SK-N-SH (cell line): ENCODE measurements around the gene NECTIN3. TPM values are rescaled to one million over a fixed set of nuclear protein-coding genes. Genes with fewer than 3 reads are reported as not detected.

Experiments
- CTCF ChIA-PET: fragments of 300-600, 350-600 bp; formaldehyde crosslinking; extraction: SDS; loops from one replicate; lab custom pipeline; 2021; lab: Yijun Ruan, JAX
- POLR2A ChIA-PET: fragments of 350-600 bp; sonication (Branson Sonifier 250); formaldehyde crosslinking; extraction: SDS; loops from one replicate; lab custom pipeline; 2020; ENCODE audit warnings: antibody characterized with exemption, inconsistent platforms; lab: Yijun Ruan, JAX
- DNase-seq: peaks from one replicate; pipeline ENCODE4 v3.0.0; 2012
- H2AFZ ChIP-seq: fragments of 200-600 bp; sonication (generic); 2 replicates; pipeline ENCODE4 v1.8.1; 2016; ENCODE audit warnings: antibody characterized with exemption, mild to moderate bottlenecking, low read depth
- H3F3A ChIP-seq: fragments of 200-600 bp; sonication (generic); replicated peaks from 2 replicates; pipeline ENCODE3; 2016; ENCODE audit warnings: antibody characterized with exemption, mild to moderate bottlenecking; ENCODE audit not compliant: insufficient read depth
- H3K27ac ChIP-seq, 2 experiments: fragments of 200-500 bp in 1 of 2; fragments of 200-600 bp in 1 of 2; sonication (Bioruptor generic) in 1 of 2; sonication (generic), shearing (Covaris generic) in 1 of 2; 2 replicates each; pipeline versions ENCODE4 v1.5.1 to v1.6.1; 2014 to 2016; ENCODE audit warnings: low read depth in 2 of 2, inconsistent platforms in 1 of 2, low read length in 1 of 2, mild to moderate bottlenecking in 1 of 2, mixed read lengths in 1 of 2
- H3K27me3 ChIP-seq: fragments of 200-600 bp; sonication (generic), shearing (Covaris generic); 2 replicates; pipeline ENCODE4 v1.6.1; 2016; ENCODE audit warnings: mixed run types; ENCODE audit not compliant: insufficient read depth
- H3K36me3 ChIP-seq, 2 experiments: fragments of 200-500 bp in 1 of 2; fragments of 200-600 bp in 1 of 2; sonication (Bioruptor generic) in 1 of 2; sonication (generic) in 1 of 2; replicated peaks in 1 of 2; 2 replicates each; pipeline versions ENCODE3 to v1.5.1; 2014 to 2016; ENCODE audit warnings: low read length in 1 of 2, mild to moderate bottlenecking in 1 of 2; ENCODE audit not compliant: insufficient read depth in 2 of 2, control insufficient read depth in 1 of 2
- H3K4me1 ChIP-seq, 2 experiments: fragments of 200-500 bp in 1 of 2; fragments of 200-600 bp in 1 of 2; sonication (Bioruptor generic) in 1 of 2; sonication (generic), shearing (Covaris generic) in 1 of 2; 2 replicates each; pipeline versions ENCODE4 v1.5.1 to v1.6.1; 2014 to 2016; ENCODE audit warnings: low read depth in 1 of 2, low read length in 1 of 2, mixed run types in 1 of 2; ENCODE audit not compliant: insufficient read depth in 2 of 2, control insufficient read depth in 1 of 2
- H3K4me2 ChIP-seq: fragments of 200-600 bp; sonication (generic), shearing (Covaris generic); 2 replicates; pipeline ENCODE4 v1.6.1; 2017; ENCODE audit warnings: mixed run types
- H3K4me3 ChIP-seq, 2 experiments: fragments of 200-500 bp in 1 of 2; fragments of 200-600 bp in 1 of 2; sonication (Bioruptor generic) in 1 of 2; sonication (generic), shearing (Covaris generic) in 1 of 2; 2 replicates each; pipeline versions ENCODE4 v1.5.1 to v1.8.1; 2014 to 2016; ENCODE audit warnings: low read depth in 2 of 2, inconsistent platforms in 1 of 2, low read length in 1 of 2, mild to moderate bottlenecking in 1 of 2, mixed read lengths in 1 of 2, moderate library complexity in 1 of 2
- H3K79me2 ChIP-seq: fragments of 200-600 bp; sonication (generic); 2 replicates; pipeline ENCODE4 v1.8.1; 2017; ENCODE audit warnings: mild to moderate bottlenecking; ENCODE audit not compliant: insufficient read depth
- H3K9ac ChIP-seq: fragments of 200-600 bp; sonication (generic); 2 replicates; pipeline ENCODE4 v1.6.1; 2017; ENCODE audit warnings: mixed run types
- H3K9me2 ChIP-seq: fragments of 200-600 bp; sonication (generic); 2 replicates; pipeline ENCODE4 v1.6.1; 2017; ENCODE audit warnings: mixed run types
- H3K9me3 ChIP-seq: fragments of 200-600 bp; sonication (generic); 2 replicates; pipeline ENCODE4 v1.6.1; 2017; ENCODE audit warnings: mixed run types, mild to moderate bottlenecking, moderate library complexity
- H4K20me1 ChIP-seq: fragments of 200-600 bp; sonication (generic); 2 replicates; pipeline ENCODE4 v1.6.1; 2017; ENCODE audit warnings: mild to moderate bottlenecking, mixed run types; ENCODE audit not compliant: insufficient read depth
- CTCF ChIP-seq: fragments of 200-600 bp; sonication (generic); IDR thresholded peaks from 2 replicates; pipeline ENCODE4 v1.6.1; 2017; ENCODE audit warnings: antibody characterized with exemption, mild to moderate bottlenecking, moderate library complexity
- ELF1 ChIP-seq: IDR thresholded peaks from 2 replicates; pipeline ENCODE4 v1.4.0; 2012
- EP300 ChIP-seq, 2 experiments: IDR thresholded peaks; 2 replicates each; pipeline versions ENCODE4 v1.4.0 to v1.6.1; 2012; ENCODE audit warnings: borderline replicate concordance in 1 of 2, low read depth in 1 of 2, low read length in 1 of 2
- EZH2phosphoT487 ChIP-seq: fragments of 200-600 bp; sonication (generic); IDR thresholded peaks from 2 replicates; pipeline ENCODE4 v1.6.1; 2017; ENCODE audit warnings: low read depth, mixed run types, mild to moderate bottlenecking, antibody characterized with exemption, moderate library complexity, borderline replicate concordance
- GATA2 ChIP-seq: sonication (generic); formaldehyde crosslinking; IDR thresholded peaks from 2 replicates; pipeline ENCODE4 v1.5.0; 2020; ENCODE audit warnings: mild to moderate bottlenecking, missing genetic modification reagents
- IRF3 ChIP-seq: fragments of 150-350 bp; IDR thresholded peaks from 2 replicates; pipeline ENCODE4 v1.6.1; 2016; ENCODE audit warnings: mild to moderate bottlenecking, low read depth, low read length
- JUND ChIP-seq: IDR thresholded peaks from 2 replicates; pipeline ENCODE4 v1.4.0; 2012
- MAX ChIP-seq: IDR thresholded peaks from 2 replicates; pipeline ENCODE4 v1.4.0; 2012; ENCODE audit warnings: low read depth
- MEF2A ChIP-seq: IDR thresholded peaks from 2 replicates; pipeline ENCODE4 v1.4.0; 2012; ENCODE audit warnings: low read depth, borderline replicate concordance
- MXI1 ChIP-seq: IDR thresholded peaks from 2 replicates; pipeline ENCODE4 v1.6.1; 2012; ENCODE audit warnings: mild to moderate bottlenecking, low read depth, low read length, improper control_type of control experiment
- NFIC ChIP-seq: IDR thresholded peaks from 2 replicates; pipeline ENCODE4 v1.4.0; 2012; ENCODE audit warnings: borderline replicate concordance
- NRF1 ChIP-seq: IDR thresholded peaks from 2 replicates; pipeline ENCODE4 v1.6.1; 2012; ENCODE audit warnings: low read depth, mild to moderate bottlenecking, low read length
- PBX3 ChIP-seq: IDR thresholded peaks from 2 replicates; pipeline ENCODE4; 2012
- POLR2AphosphoS5 ChIP-seq: IDR thresholded peaks from 2 replicates; pipeline ENCODE4 v1.6.1; 2012; ENCODE audit warnings: low read depth, low read length
- RAD21 ChIP-seq: IDR thresholded peaks from 2 replicates; pipeline ENCODE4 v1.6.1; 2012; ENCODE audit warnings: mild to moderate bottlenecking, low read length
- RCOR1 ChIP-seq: fragments of 150-350 bp; IDR thresholded peaks from 2 replicates; pipeline ENCODE4 v1.6.1; 2017; ENCODE audit warnings: antibody characterized with exemption, low read length
- RFX5 ChIP-seq: IDR thresholded peaks from 2 replicates; pipeline ENCODE4 v1.6.1; 2012; ENCODE audit warnings: mild to moderate bottlenecking, improper control_type of control experiment, low read length
- RXRA ChIP-seq: IDR thresholded peaks from 2 replicates; pipeline ENCODE4 v1.4.0; 2012; ENCODE audit warnings: low read depth, mild to moderate bottlenecking, borderline replicate concordance
- SIN3A ChIP-seq: IDR thresholded peaks from 2 replicates; pipeline ENCODE4 v1.6.1; 2012; ENCODE audit warnings: low read depth, mild to moderate bottlenecking, low read length, moderate library complexity, borderline replicate concordance
- SMC3 ChIP-seq: IDR thresholded peaks from 2 replicates; pipeline ENCODE4 v1.6.1; 2012; ENCODE audit warnings: low read depth, low read length, improper control_type of control experiment
- TAF1 ChIP-seq: IDR thresholded peaks from 2 replicates; pipeline ENCODE4 v1.6.1; 2012; ENCODE audit warnings: low read depth, mild to moderate bottlenecking, low read length, moderate library complexity, borderline replicate concordance
- TCF12 ChIP-seq: IDR thresholded peaks from 2 replicates; pipeline ENCODE4 v1.4.0; 2012
- TEAD4 ChIP-seq: IDR thresholded peaks from 2 replicates; pipeline ENCODE4 v1.4.0; 2012; ENCODE audit warnings: mild to moderate bottlenecking, borderline replicate concordance; ENCODE audit not compliant: insufficient read depth
- USF2 ChIP-seq: fragments of 150-350 bp; IDR thresholded peaks from 2 replicates; pipeline ENCODE4 v1.6.1; 2017; ENCODE audit warnings: antibody characterized with exemption, low read length, low read depth, borderline replicate concordance
- YY1 ChIP-seq: IDR thresholded peaks from 2 replicates; pipeline ENCODE4 v1.4.0; 2012; ENCODE audit warnings: low read depth, mild to moderate bottlenecking
- ZBTB33 ChIP-seq: IDR thresholded peaks from 2 replicates; pipeline ENCODE4 v1.4.0; 2012; ENCODE audit warnings: low read depth, borderline replicate concordance
- WGBS: methylation state at CpG from one replicate; pipeline ENCODE4 v1.1.6; 2017; ENCODE audit warnings: low lambda C conversion rate; 5-methylcytosine and 5-hydroxymethylcytosine counted together
- polyA plus RNA-seq, 3 experiments: library from polyadenylated mRNA; depleted of rRNA; stranded (reverse); fragments of >200 nt; gene quantifications; 2 replicates each; pipeline ENCODE4 v1.2.3, GENCODE V29; 2012

Gene NECTIN3
- polyA plus RNA-seq (2012; rRNA removed), result 8.9 and 12.7 TPM in 2 replicates
- 15.1 and 17.3 TPM in 2 replicates for polyA plus RNA-seq (2012; cell fraction: cytosol; rRNA removed)
- 4.0 and 8.7 TPM in 2 replicates for polyA plus RNA-seq (2012; cell fraction: nucleus; rRNA removed)

GRCh38 chr3:111071257-111072030, at the start of gene NECTIN3:
NECTIN3 (plus strand) TSS chr3:111071816; CDS start chr3:111072018, 202 bp downstream.
- Histone ChIP-seq H3K36me3 (no peaks in the 10 kb centered on the region), H3K9me3 (no peaks in the 10 kb centered on the region), H3K9ac (peak within 1 kb of the TSS; percentile 85), H4K20me1 (peaks cover 42% of the 10 kb centered on the region), H2AFZ (peak within 1 kb of the TSS; percentile 60), H3K4me2 (peak within 1 kb of the TSS; percentile 88), H3F3A (peaks cover 6% of the 10 kb centered on the region), H3K9me2 (no peaks in the 10 kb centered on the region), H3K27ac (peak within 1 kb of the TSS; percentile 93 to 96), H3K4me3 (peak within 1 kb of the TSS; percentile 86 to 90), H3K27me3 (no peaks in the 10 kb centered on the region), H3K4me1 (peaks cover 0 to 6% of the 10 kb centered on the region in 2 experiments; a peak in 3 of 4 replicates), H3K79me2 (peaks cover 59% of the 10 kb centered on the region)
- ChIA-PET CTCF (interaction anchor here (2.9 kb wide), 1 partner anchor 9 kb away, joined by 17 read pairs; no protein-coding TSS in a partner anchor), POLR2A (no interaction called here)
- 5% methylated on average over 17 of the region's 79 CpGs for WGBS
- DNase-seq, result peak; percentile 92
- TF ChIP-seq IRF3, result no peak
- TF ChIP-seq ZBTB33, result no peak
- peak; percentile 81 for TF ChIP-seq POLR2AphosphoS5
- no peak; the same call in 1 of the 2 replicates for TF ChIP-seq PBX3
- no peak for TF ChIP-seq RAD21
- TF ChIP-seq ELF1, result 0 out of 2 replicates have a peak, but pooled peaks have one; percentile 43
- no peak for TF ChIP-seq RXRA
- no peak for TF ChIP-seq EZH2phosphoT487
- TF ChIP-seq SMC3, result no peak
- TF ChIP-seq TCF12, result peak; percentile 85
- TF ChIP-seq USF2, result no peak
- TF ChIP-seq CTCF, result no peak
- TF ChIP-seq NFIC, result peak; percentile 18; the same call in 1 of the 2 replicates
- TF ChIP-seq MEF2A, result 0 out of 2 replicates have a peak, but pooled peaks have one; percentile 9
- TF ChIP-seq NRF1, result peak; percentile 60
- peak in 1 of 2 experiments; percentile 53; a peak in 1 of 4 replicates for TF ChIP-seq EP300 (IDR thresholded peaks at IDR 0.05; ENCODE audit: borderline replicate concordance in 1 of 2, low read depth in 1 of 2, low read length in 1 of 2)
- no peak; the same call in 1 of the 2 replicates for TF ChIP-seq RCOR1
- peak; percentile 56 for TF ChIP-seq JUND
- TF ChIP-seq RFX5, result no peak
- TF ChIP-seq SIN3A, result peak; percentile 5; the same call in 1 of the 2 replicates
- peak; percentile 87 for TF ChIP-seq TAF1
- TF ChIP-seq TEAD4, result no peak; the same call in 1 of the 2 replicates
- TF ChIP-seq YY1, result no peak
- peak; percentile 69; the same call in 1 of the 2 replicates for TF ChIP-seq MAX
- TF ChIP-seq GATA2, result no peak
- 0 out of 2 replicates have a peak, but pooled peaks have one; percentile 11 for TF ChIP-seq MXI1
